IPS-15b (cell line): ENCODE measurements around the gene METTL16.

Experiments used
- H3K27me3 ChIP-seq: one replicate; pipeline ENCODE4 v1.6.1; 2013; ENCODE audit warnings: low read length; ENCODE audit not compliant: control insufficient read depth, insufficient read depth
- H3K36me3 ChIP-seq: one replicate; pipeline ENCODE4 v1.6.1; 2013; ENCODE audit warnings: low read length; ENCODE audit not compliant: control insufficient read depth, insufficient read depth
- H3K4me1 ChIP-seq: one replicate; pipeline ENCODE4 v1.6.1; 2013; ENCODE audit warnings: mild to moderate bottlenecking, low read length; ENCODE audit not compliant: control insufficient read depth, insufficient read depth
- H3K4me3 ChIP-seq: one replicate; pipeline ENCODE4 v1.5.1; 2013; ENCODE audit warnings: low read depth, low read length
- H3K9ac ChIP-seq: one replicate; pipeline ENCODE4 v1.6.1; 2013; ENCODE audit warnings: low read depth, mild to moderate bottlenecking, low read length
- H3K9me3 ChIP-seq: one replicate; pipeline ENCODE4 v1.6.1; 2013; ENCODE audit warnings: mild to moderate bottlenecking, low read length; ENCODE audit not compliant: control insufficient read depth, insufficient read depth

METTL16 gene

DNA sequence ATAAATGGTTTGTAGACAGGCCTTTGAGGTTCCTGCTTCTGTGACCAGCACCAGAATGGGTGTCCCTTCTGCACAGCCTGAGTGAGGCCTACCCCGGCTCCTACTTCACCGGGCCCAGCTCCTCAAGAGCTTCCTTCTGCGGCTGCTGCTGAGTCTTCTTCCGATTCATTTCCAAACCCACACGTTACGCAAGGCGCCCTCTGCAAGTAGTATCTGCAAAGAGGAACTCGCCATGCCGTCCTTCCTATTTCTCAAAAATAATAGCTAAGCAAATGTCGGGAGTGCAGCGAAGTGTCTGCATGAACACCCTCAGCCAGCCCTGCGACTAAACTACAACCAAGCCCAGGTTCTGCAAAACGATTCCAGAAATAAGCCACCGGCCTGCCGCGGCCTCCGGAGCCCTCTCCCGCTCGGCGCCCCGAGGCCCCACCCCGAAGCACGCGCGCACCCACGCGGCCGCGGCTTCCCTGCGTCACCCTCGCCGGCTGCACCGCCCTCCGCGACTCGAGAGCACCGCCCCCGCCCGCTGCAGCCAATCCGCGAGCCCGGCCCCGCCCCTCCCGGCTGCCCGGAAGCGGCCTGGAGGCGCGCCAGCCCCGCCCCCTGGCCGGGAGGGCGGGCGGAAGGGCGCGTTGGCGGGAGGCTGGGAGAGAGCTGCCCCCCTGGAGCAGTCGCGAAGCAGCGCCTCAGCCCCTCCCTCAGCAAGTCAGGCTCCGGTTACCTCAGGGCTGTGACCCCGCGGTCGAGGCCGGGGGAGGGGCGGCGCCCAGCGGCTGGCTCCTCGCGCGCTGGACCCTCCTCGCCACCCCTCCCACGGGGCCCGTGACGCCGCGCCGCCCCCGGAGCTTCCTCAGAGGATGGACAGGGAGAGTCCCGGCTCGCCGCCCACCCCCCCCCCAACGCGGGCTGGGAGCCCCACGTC is 119.2 kb downstream of the METTL16 start:
- H3K36me3 ChIP-seq, result no peaks in the 10 kb centered on the region

DNA sequence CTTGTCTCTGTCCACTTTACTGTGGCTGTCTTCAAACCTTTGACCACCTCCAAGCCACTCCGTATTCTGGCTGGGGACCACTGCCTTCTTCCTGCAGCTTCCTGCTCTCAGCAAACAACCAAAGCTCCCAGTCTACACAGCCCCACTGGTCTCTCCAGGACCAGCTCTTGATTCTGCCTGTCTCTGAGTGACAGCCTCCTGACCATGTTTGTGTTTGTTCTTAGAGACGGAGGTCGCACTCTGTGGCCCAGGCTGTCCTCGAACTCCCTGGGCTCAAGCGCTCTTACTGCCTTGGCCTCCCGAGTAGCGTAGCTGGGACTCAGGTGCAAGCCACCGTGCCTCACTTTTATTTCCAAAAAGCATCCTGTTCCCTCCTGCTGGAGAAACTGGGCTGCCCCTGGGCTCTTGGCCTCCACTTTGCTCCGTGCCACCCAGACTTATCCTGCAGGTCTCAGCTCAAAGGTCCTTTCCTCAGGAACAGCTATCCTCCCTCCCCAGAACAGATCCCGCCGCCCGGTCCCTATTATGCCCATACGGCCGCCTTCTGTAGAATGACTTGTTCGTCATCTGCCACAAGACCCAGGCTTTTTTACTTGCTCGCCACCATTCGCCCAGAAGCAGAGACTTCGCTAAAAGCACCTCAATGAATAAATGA is 120.0 kb downstream of the METTL16 start:
- peak overlapping the region; percentile 71 for H3K4me3 ChIP-seq
- no peaks in the 10 kb centered on the region for H3K27me3 ChIP-seq
- peaks cover 10% of the 10 kb centered on the region for H3K4me1 ChIP-seq
- peak overlapping the region; percentile 73 for H3K9ac ChIP-seq
- no peaks in the 10 kb centered on the region for H3K9me3 ChIP-seq
- peaks cover 5% of the 10 kb centered on the region for H3K36me3 ChIP-seq

More for the DNA sequence above, 119.2 kb downstream of the METTL16 start:
- Histone ChIP-seq H3K9ac (peak overlapping the region; percentile 73), H3K4me3 (peak overlapping the region; percentile 71), H3K4me1 (peaks cover 15% of the 10 kb centered on the region), H3K9me3 (no peaks in the 10 kb centered on the region), H3K27me3 (no peaks in the 10 kb centered on the region)

DNA sequence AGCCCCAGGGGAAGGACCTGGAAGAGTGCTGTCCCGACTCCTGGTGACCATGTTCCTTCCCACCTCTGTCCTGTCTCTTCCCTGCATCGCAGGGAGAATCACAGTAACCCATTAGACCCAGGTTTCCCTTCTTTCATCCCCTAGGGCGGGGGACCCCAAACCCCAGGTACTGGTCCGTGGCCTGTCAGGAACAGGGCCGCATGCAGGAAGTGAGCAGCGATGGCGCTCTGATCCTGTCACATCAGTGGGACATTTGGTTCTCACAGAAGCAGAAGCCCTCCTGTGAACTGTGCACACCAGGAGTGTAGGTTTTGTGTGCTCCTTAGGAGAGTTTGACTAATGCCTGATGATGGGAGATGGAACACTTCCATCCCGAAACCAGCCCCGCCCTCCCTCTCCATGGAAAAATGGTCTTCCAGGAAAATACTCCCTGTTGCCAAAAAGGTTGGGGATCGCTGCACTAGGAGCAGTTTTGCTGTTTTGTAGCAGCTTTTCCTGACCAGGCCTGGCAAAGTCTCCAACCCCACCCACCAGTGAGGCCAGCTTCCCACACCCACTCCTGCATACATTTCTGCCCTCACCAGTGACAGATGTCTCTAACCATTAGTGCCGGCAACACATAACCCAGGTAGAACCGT is 121.4 kb downstream of the METTL16 start:
- Histone ChIP-seq H3K9me3 (no peaks in the 10 kb centered on the region), H3K27me3 (no peaks in the 10 kb centered on the region), H3K4me1 (peaks cover 2% of the 10 kb centered on the region), H3K4me3 (no peak overlapping the region), H3K36me3 (peaks cover 10% of the 10 kb centered on the region), H3K9ac (no peak overlapping the region)

DNA sequence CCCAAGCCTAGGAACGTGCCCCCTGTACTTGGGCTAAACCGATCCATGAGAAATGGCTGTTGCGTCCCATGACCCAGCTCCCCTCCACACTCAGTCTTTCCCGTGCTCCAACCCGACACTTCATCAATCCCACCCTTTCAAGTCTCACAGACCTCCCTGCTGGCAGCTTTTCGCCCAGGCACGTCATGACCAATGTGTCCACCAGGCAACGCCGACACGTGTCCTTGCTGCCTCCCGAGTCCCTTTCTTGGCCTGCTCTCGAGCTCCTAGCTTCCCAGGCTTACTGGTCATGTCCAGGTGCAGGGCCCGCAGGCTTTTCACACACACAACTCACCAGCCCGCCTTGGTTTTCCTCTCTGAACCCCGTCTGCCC is 123.0 kb downstream of the METTL16 start:
- peaks cover 10% of the 10 kb centered on the region for H3K36me3 ChIP-seq
- peaks cover 2% of the 10 kb centered on the region for H3K4me1 ChIP-seq
- H3K27me3 ChIP-seq, result no peaks in the 10 kb centered on the region
- peak overlapping the region; percentile 39 for H3K9ac ChIP-seq
- no peaks in the 10 kb centered on the region for H3K9me3 ChIP-seq
- no peak overlapping the region for H3K4me3 ChIP-seq

DNA sequence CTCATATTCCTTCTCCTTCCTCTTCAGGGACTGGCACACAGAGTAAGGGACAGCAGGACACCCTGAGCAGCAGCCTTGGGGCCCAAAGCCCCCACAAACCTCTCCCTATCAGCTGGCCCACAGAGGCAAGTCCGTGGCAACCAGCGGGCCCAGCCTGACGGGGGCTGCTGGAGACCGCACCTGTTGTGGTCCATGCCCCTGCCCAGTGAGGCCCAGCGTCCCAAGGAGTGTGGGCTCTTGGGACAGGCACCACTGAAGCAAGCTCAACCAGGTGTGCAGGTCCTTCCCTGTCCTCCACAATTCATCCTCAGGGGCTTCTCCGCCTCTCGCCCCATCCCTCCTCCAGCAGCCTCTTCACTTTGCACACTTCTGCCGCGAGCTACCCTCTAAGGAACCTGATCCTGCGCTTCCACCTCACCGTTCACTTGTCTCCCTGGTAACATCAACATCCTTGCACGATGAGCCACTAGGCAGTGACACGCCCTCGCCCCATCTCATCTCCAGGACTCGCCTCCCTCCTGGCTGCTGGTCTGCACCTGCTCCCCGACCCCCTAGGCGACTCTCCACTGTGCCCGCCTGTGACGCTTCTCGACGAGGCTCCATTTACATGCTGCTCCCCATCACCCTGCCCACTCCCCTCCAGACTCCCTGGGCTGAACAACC is 123.5 kb downstream of the METTL16 start:
- H3K9ac ChIP-seq, result peak overlapping the region; percentile 39
- no peaks in the 10 kb centered on the region for H3K27me3 ChIP-seq
- H3K36me3 ChIP-seq, result peaks cover 10% of the 10 kb centered on the region
- peaks cover 2% of the 10 kb centered on the region for H3K4me1 ChIP-seq
- no peaks in the 10 kb centered on the region for H3K9me3 ChIP-seq
- H3K4me3 ChIP-seq, result no peak overlapping the region

DNA sequence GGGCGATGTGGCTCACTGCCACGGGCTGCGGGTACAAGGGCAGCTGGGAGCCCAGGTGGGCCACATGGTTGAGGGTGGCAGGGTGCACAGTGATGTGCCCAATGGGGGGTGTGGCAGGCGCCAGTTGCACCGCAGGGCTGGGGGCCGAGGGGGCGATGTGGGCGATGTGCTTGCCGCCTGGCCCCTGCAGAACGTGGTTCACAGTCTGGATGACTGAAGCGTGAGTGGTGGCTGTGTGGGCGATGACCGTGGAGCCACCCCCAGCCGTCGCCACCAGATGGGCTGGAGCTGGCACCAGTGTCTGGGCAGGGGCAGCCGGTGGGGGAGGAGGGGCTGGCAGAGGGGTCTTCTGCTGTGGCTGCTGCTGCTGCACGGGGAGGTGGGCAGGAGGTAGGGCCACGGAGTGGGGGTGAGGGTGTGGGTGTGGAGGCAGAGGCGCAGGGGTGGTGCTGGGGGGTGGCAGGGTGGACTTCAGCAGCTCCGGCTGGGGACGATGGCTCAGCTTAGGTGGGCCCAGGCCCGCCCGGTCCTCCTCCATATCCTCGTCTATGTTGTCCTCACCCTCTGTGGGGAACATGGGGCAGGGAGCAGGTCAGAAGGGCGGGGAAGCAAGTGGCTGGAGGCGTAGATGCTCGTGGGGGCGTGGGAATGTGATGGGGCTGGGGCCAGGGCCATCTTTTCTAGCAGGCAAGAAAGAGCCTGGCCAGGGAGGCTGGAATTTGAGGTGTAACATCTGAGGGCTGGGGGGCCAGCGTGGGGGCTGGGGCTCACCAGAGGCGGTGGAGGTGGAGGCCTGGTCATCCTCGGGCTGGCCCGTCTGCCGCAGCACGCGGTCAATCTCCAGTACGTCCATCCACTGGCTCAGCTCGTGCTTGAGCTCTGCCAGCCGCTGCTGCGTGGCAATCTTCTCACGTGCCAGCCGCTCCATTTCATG is 124.3 kb downstream of the METTL16 start:
- no peak overlapping the region for H3K9ac ChIP-seq
- H3K27me3 ChIP-seq, result no peaks in the 10 kb centered on the region
- no peaks in the 10 kb centered on the region for H3K9me3 ChIP-seq
- H3K36me3 ChIP-seq, result peaks cover 10% of the 10 kb centered on the region
- H3K4me3 ChIP-seq, result no peak overlapping the region
- H3K4me1 ChIP-seq, result peaks cover 2% of the 10 kb centered on the region

DNA sequence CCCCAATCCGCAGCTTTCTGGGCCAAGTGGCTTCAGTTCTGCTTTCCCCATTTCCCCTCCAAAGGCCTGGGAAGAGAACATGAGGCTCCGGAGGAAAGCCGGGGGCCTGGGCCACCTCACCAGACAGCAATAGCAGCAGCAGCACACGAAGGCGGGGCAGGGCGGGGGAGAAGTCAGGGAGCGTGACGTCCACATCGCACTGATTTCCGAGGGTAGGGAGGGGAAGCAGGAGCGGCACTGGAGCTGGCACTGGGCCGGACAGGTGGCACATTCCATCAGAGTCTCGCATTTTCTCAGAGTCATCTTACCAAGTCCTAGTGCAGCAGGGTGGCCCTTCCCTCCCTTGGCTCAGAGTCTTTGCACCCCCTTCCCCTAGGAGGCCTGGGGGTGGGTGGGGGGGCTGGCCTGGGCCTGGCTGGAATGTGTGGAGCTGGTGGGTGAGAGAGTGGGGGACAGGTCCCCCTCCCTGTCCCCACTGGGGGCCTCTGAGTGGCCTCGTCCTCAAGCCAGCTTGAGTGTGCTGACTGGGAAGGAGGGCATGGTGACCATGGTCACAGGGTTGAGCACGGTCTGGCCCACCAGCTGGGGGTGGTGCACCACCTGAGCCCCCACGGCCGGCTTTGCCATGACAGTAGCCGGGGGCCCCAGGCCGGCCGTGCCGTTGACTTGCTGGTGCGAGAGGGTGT is 125.1 kb downstream of the METTL16 start:
- peaks cover 10% of the 10 kb centered on the region for H3K36me3 ChIP-seq
- no peaks in the 10 kb centered on the region for H3K27me3 ChIP-seq
- H3K9me3 ChIP-seq, result no peaks in the 10 kb centered on the region
- H3K4me1 ChIP-seq, result peaks cover 2% of the 10 kb centered on the region
- H3K9ac ChIP-seq, result no peak overlapping the region
- no peak overlapping the region for H3K4me3 ChIP-seq

DNA sequence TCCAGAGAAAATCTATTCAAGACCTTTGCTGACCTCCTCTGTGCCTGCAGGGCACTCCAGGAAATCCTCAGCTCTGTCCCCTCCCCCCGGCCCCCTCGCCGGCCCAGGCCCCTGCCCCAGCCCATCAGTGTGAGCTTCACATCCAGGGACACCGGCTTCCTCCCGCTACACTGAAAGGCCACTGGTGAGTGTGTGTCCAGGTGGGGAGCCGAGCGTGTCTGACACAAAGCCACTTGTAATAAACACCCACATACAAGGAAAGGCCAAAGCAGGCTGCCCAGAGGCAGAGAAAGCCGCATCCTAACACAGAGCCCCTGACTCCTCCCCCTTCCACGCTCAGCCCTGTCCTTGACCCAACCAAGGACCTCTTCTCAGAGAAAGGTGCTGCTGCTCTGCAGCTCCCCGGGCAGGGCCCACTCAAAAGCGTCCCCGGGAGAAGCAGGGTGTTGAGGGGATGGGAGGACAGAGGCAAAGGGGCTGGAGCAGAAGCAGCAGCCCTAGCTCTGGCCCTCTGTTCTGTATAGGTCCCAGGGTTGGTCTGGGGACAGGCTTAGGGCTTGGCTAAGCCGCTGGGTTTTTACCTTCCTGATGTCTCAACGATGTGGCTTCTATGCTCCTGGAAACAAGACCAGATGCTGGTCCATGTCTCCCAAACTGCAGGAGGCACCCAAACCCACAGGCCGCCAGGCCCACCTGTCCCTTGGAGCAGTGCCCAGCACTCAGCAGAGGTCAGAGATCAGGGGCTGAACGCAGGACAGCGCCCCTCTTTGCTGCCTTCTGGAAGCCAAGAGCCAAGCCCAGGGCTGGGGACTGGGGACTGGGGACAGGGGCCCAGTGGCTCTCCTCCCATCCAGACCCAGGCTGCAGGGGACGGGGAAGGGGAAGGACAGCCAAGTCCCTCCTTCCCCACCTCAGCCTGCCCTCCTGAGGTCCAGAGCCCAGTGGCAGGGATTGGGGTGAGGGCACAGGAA is 126.2 kb downstream of the METTL16 start:
- Histone ChIP-seq H3K36me3 (peaks cover 10% of the 10 kb centered on the region), H3K27me3 (no peaks in the 10 kb centered on the region), H3K9ac (no peak overlapping the region), H3K4me1 (peaks cover 2% of the 10 kb centered on the region), H3K4me3 (no peak overlapping the region), H3K9me3 (no peaks in the 10 kb centered on the region)

DNA sequence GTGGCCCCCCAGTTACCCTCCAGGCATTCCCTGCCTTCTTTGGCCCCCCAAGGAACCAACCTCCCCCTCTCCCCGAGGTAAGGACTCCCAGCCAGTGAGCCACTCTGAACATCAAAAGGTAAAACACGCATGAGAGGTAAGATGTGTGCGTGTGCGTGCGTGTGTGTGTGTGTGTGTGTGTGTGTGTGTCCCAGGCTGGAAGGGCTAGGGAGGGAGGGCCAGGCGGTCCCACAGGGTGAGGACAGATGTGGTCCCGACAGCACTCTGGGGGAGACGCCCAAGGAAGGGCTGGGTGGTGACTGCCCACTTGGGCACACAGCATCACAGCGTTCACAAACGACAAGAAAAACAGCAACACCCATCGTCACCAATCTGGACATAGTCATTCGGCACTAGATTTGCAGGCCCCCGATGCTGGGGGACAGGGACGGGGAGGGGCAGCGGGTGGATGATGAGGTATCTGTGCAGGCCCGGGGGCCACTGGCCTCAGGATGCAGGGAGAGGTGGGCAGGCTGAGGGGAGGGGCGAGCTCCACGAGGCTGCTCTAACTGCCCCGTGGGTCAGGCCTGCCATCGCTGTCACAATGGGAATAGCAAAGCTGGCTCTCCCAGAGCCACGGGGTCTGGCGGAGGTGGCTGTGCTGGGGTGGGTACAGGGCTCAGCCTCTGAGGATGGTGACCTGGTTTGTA is 127.1 kb downstream of the METTL16 start:
- peaks cover 2% of the 10 kb centered on the region for H3K4me1 ChIP-seq
- H3K4me3 ChIP-seq, result no peak overlapping the region
- H3K9me3 ChIP-seq, result no peaks in the 10 kb centered on the region
- H3K27me3 ChIP-seq, result no peaks in the 10 kb centered on the region
- H3K9ac ChIP-seq, result no peak overlapping the region
- peaks cover 14% of the 10 kb centered on the region for H3K36me3 ChIP-seq
